NCI-H2227 treated with DMSO at 0.1 percent for 48 hours (cell line): ENCODE results near the gene ZRANB3.
A peak's percentile ranks its signal among the peaks of the same experiment; 100 is the strongest.
"Not testable (repeated sequence)": the region's sequence is repeated elsewhere in the genome, so short reads cannot be mapped to it uniquely, and the experiment has no call there.

Source experiments
- DNase-seq: peaks from one replicate; lab custom pipeline; 2025; lab: John Stamatoyannopoulos, UW

The ZRANB3 gene

DNA sequence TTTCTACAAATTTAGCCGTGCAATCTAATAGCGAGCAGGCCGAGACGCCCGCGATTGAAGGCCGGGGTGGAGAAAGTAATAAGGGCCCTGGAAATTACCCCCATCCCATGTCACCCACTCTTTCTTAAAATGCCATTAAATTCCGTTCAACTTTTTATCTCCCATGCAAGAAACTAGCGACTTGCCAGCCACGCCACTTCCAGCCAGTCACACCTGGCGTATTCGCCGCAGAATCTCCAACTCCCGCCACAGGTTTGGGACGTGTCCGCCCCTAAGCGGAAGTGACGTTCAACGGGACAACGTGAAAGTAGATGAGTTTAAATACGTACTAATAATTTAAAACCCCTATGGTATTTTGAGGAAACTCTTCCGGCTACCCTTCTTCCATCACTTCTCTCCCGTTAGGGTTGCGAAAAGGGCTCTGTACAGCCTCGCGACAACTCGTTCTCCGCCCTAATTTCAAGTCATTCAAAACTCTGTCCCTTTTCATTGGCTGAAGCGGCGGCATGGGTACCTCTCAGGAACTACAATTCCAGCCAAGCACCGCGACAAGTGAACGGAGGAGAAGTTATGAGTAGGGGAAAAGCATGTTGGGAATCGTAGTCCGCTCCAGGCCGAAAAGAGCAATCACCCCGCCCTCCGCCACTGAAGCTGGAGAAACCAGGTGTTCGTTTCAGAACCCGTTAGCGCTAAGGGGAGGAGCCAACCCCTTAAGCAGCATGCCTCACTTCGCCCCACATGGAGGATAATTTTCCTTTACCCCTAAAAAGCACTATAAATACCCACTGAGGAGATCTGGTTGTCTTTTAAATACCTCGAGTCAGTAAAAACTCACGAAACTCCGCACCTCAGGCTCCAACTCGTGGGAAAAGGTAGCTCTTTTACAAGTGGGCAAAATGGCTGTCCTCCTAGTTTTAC lies at the start of gene ZRANB3:
ZRANB3 (minus strand) TSS at position 906 of the 918 bp plus-strand sequence.
- DNase-seq = peak; percentile 100

DNA sequence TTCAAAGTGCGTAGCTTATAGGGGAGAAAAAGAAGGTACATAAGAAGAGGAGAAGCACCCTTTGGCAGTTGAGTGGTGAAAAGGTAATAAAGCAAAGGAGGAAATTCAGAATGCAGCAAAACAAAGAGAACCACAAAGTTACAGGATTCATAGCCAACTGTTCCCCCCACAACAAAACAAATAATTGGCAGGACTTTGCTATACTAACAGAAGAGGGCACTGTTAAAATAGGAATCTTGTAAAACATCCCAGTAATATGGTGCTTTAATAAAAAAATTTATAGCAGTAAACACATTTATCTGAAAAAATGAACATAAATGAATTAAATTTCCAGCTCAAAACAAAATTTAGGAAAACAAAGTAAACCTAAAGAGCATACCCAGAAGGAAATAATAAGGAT lies 42.6 kb upstream of the ZRANB3 start:
- no peak for DNase-seq

DNA sequence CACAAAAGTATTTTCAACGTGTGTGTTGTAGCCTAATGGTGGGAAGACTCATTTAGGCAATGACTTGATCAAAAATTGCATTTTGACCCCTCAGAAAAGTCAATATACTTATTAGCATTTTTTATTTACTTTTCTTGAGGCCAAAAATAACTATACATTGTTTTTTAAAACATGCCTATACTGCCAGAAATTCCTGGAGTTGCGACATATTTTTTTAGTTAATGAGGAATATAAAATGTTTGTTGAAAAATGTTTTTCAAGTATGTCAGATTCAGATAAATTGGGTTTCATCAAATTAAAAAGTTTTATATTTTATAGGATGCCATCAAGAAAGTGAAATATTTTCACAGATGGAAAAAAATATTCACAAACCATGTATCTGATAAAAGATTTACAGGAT lies 39.9 kb upstream of the ZRANB3 start:
- no peak for DNase-seq

DNA sequence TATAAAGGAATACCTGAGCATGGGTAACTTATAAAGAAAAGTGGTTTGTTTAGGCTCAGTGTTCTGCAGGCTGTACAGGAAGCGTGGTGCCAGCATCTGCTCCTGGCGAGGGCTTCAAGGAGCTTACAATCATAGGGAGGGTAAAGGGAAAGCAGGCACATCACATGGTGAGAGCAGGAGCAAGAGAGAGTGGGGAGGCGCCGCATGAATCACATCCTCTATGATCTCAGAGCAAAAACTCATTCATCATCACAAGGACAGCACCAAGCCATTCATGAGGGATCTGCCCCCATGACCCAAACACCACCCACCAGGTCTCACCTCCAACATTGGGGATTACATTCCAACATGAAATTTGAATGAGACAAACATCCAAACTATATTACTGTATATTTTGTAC lies 32.8 kb upstream of the ZRANB3 start:
- no peak for DNase-seq

DNA sequence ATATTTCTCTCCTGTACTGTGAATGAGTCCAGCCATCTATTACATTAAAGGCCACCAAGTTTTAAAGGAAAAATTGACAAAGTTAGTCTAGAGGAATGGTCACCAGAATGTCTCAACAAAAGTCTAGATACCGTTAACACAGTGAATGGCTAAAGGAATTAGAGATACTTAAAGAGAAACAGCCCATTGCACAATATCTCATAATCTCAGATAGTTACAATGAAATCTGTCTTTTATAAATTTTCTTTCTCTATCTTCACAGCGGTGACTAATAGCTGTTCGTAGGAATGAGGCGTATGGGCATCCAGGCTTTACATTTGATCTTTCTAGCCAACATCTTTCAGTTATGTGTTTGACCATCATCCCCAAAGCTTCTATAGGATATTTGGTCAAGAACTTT lies 30.9 kb upstream of the ZRANB3 start:
- no peak for DNase-seq

DNA sequence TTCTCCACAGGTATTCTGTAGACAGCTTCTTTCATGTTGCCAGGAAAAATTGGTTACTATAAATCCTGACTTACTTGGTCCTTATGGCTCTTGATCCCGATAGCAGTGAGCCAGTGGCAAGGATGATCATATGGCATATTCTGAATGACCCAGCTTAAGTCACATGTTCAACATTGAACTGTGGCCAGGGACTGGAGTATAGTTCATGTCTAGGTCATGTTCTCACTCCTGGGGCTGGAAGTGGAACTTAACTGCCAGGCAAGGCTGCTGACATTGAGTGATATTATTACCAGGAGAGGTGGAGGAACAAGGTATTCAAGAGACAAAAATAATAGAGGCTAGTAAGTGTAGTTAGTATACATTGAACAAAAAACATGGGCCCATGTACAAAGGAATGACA lies 26.5 kb upstream of the ZRANB3 start:
- DNase-seq = no peak

DNA sequence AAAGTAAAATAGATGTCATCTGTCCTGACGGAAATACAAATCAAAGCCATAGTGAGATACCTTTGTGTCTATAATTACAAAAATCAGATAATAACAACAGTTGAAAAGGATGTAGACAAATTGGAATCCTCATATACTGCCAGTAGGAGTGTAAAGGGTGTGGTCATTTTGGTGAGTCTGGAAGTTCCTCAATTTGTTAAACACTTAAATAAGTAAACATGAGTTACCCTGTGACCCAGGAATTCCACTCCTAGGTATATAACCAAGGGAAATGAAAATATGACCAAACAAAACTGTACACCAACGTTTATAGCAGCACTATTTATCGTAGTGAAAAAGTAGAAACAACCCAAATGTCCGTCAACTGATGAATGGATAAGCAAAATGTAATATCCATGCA lies 24.3 kb upstream of the ZRANB3 start:
- DNase-seq = no peak

DNA sequence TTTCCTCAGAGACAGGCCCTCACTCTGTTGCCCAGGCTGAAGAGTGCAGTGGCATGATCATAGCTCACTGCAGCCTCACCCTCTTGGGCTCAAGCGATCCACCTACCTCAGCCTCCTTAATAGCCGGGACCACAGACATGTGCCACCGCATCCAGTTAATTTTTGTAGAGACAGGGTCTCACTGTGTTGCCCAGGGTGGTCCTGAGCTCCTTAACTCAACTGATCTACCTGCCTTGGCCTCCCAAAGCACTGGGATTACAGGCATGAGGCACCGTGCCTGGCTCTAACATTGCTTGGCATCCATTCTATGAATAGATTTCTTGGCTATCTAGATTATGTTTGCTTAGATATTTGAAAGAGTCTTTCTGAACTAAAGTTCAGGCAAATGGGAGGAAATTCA lies 21.9 kb upstream of the ZRANB3 start:
- no peak for DNase-seq

DNA sequence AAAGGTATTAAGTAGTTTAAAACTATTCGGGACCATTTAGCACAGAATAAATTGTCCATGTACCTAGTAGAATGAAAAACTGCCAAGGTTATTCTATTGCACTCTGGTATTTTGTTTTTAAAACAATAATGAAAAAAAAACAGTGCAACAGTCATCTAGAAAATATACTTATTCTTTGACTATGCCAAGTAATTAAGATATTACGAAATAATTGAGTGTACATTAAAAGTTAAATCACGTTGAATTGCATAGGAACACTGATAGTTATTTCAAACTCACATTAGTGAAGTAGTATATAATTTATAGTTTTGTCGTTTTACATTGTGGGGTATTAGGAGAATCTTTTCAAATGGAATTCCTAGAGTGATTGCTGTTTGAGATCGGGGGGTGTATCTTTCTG lies 20.3 kb upstream of the ZRANB3 start:
- no peak for DNase-seq

DNA sequence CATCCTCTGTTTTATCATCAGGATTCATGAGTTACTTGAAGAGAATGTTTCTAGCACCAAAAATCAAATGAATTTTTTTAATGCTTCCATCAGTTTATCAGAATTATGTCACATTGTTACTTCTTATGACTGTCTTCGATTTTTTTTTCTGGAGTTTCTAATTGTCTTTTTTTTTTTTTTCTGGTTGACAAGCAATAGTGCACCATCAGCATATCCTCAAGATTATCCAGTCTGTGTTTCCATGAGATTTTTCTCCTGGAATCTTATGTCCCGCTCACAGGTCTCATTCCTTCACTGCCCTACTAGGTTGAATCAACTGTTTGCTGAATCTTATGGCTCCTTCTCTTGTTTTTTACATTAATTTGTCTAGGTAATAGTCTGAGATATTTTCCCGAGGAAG lies 16.3 kb upstream of the ZRANB3 start:
- DNase-seq = no peak

DNA sequence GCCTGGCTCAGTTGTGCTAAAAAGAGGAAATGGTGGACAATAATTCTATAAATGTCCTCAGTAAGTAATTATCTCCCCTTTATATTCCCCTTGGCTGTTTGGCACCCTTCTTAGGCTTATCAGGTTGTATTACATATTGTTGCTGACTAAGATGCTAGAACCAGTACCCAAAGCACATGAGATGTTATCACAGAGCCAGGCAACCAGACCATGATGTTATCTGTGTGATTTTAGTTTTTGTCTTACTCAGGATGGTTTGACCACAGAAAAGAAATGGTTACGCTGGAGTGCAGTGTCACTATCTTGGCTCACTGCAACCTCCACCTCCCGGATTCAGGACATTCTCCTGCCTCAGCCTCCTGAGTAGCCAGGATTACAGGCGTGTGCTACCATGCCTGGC lies 15.4 kb upstream of the ZRANB3 start:
- no peak for DNase-seq

DNA sequence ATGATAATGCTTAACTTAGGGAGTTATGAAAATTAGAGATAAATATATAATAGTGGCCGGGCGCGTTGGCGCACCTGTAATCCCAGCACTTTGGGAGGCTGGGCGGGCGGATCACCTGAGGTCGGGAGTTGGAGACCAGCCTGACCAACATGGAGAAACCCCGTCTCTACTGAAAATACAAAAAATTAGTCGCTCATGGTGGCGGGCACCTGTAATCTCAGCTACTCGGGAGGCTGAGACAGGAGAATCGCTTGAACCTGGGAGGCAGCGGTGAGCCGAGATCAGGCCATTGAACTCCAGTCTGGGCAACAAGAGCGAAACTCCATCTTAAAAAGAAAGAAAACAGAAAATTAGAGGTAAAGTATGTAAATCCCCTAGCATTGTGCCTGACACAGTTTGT lies 2.5 kb upstream of the ZRANB3 start:
- DNase-seq = not testable (repeated sequence)

DNA sequence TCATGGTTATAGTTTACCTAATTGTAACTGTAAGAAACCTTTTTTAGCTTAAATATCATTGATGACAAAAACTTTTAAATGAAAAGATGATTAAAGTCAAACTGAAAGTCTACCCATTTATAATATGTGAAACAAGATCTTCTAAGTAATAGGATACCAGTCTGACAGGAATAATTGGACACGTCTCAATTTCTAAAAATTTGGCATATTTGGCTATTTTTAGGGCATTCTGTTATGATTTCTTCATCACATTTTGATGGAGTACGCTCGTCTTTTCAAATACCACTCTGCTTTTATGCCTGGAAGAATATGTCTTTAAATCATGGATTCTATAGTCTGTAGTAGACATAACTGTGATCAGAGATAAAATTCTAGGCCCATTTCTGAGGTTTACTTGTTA lies 1.6 kb upstream of the ZRANB3 start:
- no peak for DNase-seq

DNA sequence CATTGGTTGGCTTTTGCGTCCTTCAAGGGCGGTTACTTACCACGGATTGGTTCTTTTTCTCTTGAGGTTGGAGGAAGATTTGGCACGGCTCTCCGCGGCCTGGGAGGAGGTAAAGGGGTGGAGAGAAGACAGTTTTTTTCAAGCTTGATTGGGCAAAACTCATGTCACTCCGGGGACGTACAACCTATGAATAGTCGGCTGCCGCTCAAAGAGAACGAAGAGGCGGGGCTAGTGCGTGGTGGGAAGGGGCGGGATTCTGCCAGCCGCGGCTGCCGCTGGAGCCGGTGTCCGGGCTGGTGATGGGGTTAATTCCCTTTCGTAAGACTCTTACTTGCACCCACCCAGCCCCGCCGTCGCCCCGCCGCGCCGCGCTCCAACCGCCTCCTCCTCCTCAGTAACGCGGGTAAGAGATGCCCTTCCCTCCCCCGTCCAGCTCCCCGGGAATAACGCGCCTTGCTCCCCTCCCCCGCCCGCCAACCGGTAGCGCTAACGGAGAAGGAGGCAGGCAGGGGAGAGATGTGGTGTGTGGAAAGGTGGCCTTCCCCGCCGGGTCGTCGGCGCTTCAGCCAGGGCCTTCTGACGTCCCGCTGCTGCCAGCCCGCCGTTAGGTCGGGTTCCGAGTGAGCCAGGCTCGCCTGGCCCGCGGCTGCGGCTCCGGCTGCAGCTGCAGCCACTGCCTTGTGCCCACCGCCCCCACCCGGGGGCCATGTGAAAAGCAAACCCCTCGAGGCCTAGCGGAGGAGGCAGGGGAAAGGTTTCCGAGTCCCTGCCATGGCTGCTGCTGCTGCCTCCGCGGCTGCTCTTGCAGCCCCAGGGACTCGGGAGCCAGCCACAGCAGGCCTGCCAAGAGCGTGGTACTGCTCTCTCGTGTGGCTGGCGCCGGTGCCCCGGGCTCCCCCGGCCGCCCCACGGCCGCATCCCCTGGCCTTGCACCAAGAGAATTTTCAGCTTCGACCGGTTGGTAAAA lies 496 bp upstream of the ZRANB3 start, which contains the start of gene R3HDM1:
R3HDM1 (plus strand) TSS at position 254 of the 967 bp plus-strand sequence. CDS start 73,362 bp downstream, outside the sequence.
- peak; percentile 100 for DNase-seq

DNA sequence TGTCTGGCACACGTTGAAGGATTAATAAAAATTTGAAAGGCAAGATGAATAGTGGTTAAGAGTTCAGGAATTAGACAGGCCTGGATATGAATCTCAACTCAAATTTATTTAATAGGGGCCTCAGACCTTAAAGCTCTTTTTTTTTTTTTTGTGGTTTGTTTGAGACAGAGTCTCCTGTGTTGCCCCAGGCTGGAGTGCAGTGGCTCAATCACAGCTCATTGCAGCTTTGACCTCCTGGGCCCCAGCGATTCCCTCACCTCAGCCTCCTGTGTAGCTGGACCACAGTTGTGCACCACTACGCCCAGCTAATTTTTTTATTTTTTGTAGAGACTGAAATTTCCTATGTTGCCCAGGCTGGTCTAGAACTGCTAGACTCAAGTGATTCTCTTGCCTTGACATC lies 3.0 kb downstream of the ZRANB3 start:
- DNase-seq = no peak

DNA sequence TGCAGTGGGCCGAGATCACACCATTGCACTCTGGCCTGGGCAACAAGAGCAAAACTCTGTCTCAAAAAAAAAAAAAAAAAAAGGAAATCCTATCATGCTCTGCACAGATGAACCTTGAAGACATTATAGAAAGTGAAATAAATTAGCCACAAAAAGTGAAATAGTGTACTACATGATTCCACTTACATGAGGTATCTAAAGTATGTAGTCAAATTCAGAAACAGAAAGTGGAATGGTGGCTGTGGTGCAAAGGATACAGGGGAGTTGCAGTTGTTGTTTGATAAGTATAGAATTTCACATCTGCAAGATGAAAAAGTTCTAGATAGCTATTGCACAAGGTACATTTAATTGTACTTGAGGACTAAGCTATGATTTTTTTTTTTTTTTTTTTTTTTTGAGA lies 5.2 kb downstream of the ZRANB3 start:
- DNase-seq = no peak

DNA sequence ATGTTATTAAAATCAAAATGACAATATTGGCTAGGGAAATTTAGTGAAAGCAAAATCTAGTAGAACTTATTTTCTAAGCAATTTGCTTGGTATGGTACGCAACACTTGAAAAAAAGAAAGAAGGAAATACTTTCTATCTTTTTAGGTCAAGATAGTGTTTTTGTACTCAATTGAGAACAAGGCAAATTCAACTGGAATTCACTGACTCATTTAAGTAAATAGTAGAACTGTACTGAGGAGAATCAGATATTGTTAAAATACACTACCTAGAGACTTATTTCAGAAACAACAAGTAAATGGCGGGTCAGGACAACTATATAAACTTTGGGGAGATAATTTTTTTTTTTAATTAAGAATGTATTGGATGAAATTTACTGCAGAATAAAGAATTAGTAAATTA lies 18.9 kb downstream of the ZRANB3 start:
- DNase-seq = no peak

DNA sequence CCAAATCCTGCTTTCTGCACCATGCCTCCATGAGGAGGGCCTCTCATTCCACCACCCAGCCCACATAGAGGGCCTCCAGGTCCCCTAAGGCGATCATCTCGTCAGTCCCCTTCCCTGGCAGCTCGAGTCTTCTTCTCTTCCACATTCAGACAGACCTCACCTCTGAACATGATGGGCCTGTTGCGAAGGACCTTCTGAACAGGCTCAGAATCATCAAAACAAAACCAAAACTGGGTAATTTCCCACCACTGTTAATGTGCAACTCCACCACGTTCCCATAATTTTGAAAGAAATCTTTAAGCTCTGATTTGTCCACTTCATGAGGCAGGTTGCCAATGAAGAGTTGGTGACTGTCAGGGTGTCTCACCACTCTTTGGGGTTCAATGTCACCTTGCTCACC lies 20.4 kb downstream of the ZRANB3 start:
- DNase-seq = no peak

DNA sequence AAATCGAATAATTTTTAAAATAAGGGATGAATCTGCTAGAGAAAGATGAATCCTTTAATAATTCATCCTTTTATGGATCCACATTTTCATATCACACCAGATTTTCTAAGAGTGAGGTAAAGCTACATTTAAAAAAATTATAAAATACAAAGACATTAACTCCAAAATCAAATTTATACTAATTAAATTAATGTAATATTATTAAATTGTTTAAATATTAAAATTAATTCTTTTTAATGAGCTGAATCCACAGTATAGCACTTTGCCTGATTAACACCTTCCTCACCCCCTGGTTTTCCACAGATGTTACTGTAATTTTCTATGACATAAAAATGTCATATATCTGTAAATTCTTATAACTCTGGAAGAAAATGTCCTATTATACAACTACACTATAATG lies 26.2 kb downstream of the ZRANB3 start:
- no peak for DNase-seq

DNA sequence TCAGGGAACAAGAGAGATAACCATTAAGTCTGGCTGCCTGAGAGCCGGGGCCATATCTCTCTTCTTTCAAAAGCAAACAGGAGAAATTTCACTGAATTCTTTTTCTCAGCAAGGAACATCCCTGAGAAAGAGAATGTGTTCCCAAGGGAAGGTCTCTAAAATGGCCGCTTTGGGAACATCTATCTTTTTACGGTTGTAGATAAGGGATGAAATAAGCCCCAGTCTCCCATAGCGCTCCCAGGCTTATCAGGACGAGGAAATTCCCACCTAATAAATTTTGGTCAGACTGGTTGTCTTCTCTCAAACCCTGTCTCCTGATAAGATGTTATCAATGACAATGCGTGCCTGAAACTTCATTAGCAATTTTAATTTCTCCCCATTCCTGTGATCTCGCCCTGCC lies 32.4 kb downstream of the ZRANB3 start:
- DNase-seq = not testable (repeated sequence)

DNA sequence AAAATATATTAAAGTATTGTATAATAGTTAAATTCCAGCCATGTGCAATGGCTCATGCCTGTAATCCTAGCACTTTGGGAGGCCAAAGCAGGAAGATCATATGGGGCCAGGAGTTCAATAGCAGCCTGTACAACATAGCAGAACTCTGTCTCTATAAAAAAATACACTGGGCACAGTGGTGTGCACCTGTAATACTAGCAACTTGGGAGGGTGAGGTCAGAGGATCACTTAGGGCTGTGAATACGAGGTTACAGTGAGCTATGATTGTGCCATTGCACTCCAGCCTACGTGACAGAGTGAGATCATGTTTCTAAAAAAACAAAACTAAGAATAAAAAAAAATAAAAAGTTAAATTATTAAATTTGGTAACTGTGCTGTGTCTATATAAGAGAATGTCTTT lies 36.1 kb downstream of the ZRANB3 start:
- DNase-seq = no peak

DNA sequence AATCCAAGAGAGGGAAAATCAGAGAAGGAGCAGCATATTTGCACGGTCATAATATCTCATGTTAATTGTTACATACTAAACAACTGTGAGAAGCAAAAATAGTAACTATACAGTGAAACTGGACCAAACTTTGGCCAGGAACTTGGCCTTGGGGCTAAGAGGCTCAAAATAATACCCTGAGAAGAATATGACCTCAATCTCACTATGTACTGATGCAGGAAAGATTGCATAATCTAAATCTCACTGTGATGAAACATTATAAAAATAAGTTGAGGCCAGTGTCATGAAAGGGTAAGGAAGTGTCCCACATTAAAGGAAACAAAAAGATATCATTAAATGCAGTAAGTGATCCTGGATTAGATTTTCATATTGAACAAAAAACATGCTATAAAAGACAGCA lies 36.5 kb downstream of the ZRANB3 start:
- no peak for DNase-seq

DNA sequence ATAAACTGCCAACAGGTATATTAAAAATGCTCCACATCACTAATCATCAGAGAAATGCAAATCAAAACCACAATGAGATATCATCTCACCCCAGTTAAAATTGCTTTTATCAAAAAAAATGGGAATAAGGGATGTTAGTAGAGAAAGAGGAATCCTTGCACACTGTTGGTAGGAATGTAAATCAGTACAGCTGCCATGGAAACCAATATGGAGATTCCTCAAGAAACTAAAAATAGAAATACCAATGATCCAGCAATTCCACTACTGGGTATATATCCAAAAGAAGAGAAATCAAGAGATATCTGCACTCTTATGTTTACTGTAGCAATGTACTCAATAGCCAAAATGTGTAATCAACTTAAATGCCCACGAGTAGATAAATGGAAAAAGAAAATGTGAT lies 40.6 kb downstream of the ZRANB3 start:
- no peak for DNase-seq
